IMR-90 (cell line): ENCODE measurements around the gene SLC16A2. TPM values are rescaled to one million over a fixed set of nuclear protein-coding genes. Genes with fewer than 3 reads are reported as not detected.

Experiments
- ATAC-seq: fragments of 200-7000 bp; cut with Tn5 transposase; 2 replicates; pipeline ENCODE4 v1.9.1; 2020; ENCODE audit warnings: low read depth, mild to moderate bottlenecking, moderate library complexity
- BruUV-seq: library from RNA; stranded (reverse); fragments of 400-500 nt; replicated peaks from 2 replicates; lab custom pipeline; 2021; lab: Mats Ljungman, UMichigan
- CTCF ChIA-PET: fragments of 300-600 bp; formaldehyde crosslinking; extraction: SDS; loops from one replicate; lab custom pipeline; 2021; ENCODE audit warnings: antibody characterized with exemption; lab: Yijun Ruan, JAX
- POLR2A ChIA-PET: fragments of 300-600 bp; sonication (Branson Sonifier 250); formaldehyde crosslinking; loops from one replicate; lab custom pipeline; 2022; ENCODE audit warnings: antibody characterized with exemption; ENCODE audit not compliant: unreplicated experiment; lab: Charles Lee
- DNase-seq: peaks from one replicate; pipeline ENCODE4 v3.0.0; 2013
- H2AFZ ChIP-seq: replicated peaks from 2 replicates; pipeline ENCODE3; 2013; ENCODE audit warnings: low read length, mild to moderate bottlenecking; ENCODE audit not compliant: poor library complexity
- H2AK5ac ChIP-seq: 2 replicates; pipeline ENCODE4 v1.6.1; 2013; ENCODE audit warnings: low read depth, low read length, inconsistent platforms
- H2AK9ac ChIP-seq: replicated peaks from 2 replicates; pipeline ENCODE3; 2013; ENCODE audit warnings: mild to moderate bottlenecking, low read depth, low read length, moderate library complexity; ENCODE audit not compliant: poor library complexity
- H2BK120ac ChIP-seq: 2 replicates; pipeline ENCODE4 v1.6.1; 2013; ENCODE audit warnings: low read depth, low read length, inconsistent platforms
- H2BK15ac ChIP-seq: 3 replicates; pipeline ENCODE4 v1.6.1; 2013; ENCODE audit warnings: low read depth, low read length, inconsistent platforms
- H2BK20ac ChIP-seq: 2 replicates; pipeline ENCODE4 v1.6.1; 2013; ENCODE audit warnings: low read depth, mild to moderate bottlenecking, inconsistent platforms, low read length, moderate library complexity
- H2BK5ac ChIP-seq: 2 replicates; pipeline ENCODE4 v1.6.1; 2013; ENCODE audit warnings: mild to moderate bottlenecking, low read depth, low read length, inconsistent platforms; ENCODE audit not compliant: poor library complexity, severe bottlenecking
- H3K14ac ChIP-seq: replicated peaks from 2 replicates; pipeline ENCODE4 v1.6.1; 2013; ENCODE audit warnings: low read depth, low read length, inconsistent platforms
- H3K18ac ChIP-seq: 2 replicates; pipeline ENCODE4 v1.6.1; 2013; ENCODE audit warnings: low read depth, low read length, control low read depth
- H3K23ac ChIP-seq: 2 replicates; pipeline ENCODE4 v1.6.1; 2013; ENCODE audit warnings: low read depth, low read length, inconsistent platforms
- H3K27ac ChIP-seq: 2 replicates; pipeline ENCODE4 v1.5.1; 2013; ENCODE audit warnings: mild to moderate bottlenecking, control low read depth, low read length; ENCODE audit not compliant: insufficient read depth
- H3K27me3 ChIP-seq: 2 replicates; pipeline ENCODE4 v1.6.1; 2013; ENCODE audit warnings: low read length; ENCODE audit not compliant: control insufficient read depth, insufficient read depth
- H3K36me3 ChIP-seq: 2 replicates; pipeline ENCODE4 v1.6.1; 2013; ENCODE audit warnings: low read length, mixed read lengths; ENCODE audit not compliant: control insufficient read depth, insufficient read depth
- H3K4ac ChIP-seq: 2 replicates; pipeline ENCODE4 v1.6.1; 2013; ENCODE audit warnings: low read depth, low read length, inconsistent platforms
- H3K4me1 ChIP-seq: 2 replicates; pipeline ENCODE4 v1.6.1; 2013; ENCODE audit warnings: low read length, mixed read lengths; ENCODE audit not compliant: control insufficient read depth, insufficient read depth
- H3K4me2 ChIP-seq: 2 replicates; pipeline ENCODE4 v1.6.1; 2013; ENCODE audit warnings: low read depth, mild to moderate bottlenecking, control low read depth, low read length, moderate library complexity
- H3K4me3 ChIP-seq: 2 replicates; pipeline ENCODE4 v1.5.1; 2013; ENCODE audit warnings: low read depth, mild to moderate bottlenecking, control low read depth, low read length, moderate library complexity; ENCODE audit not compliant: insufficient read depth
- H3K56ac ChIP-seq: 2 replicates; pipeline ENCODE4 v1.6.1; 2013; ENCODE audit warnings: low read length, inconsistent platforms; ENCODE audit not compliant: insufficient read depth; ENCODE audit errors: extremely low read depth
- H3K79me1 ChIP-seq, 2 experiments: 2 replicates each; pipeline ENCODE4 v1.6.1; 2013; ENCODE audit warnings: low read length in 2 of 2, inconsistent platforms in 1 of 2, low read depth in 1 of 2
- H3K9ac ChIP-seq: 2 replicates; pipeline ENCODE4 v1.6.1; 2013; ENCODE audit warnings: low read depth, low read length, control low read depth
- H3K9me1 ChIP-seq: 2 replicates; pipeline ENCODE4 v1.6.1; 2013; ENCODE audit warnings: low read length, inconsistent platforms; ENCODE audit not compliant: insufficient read depth
- H3K9me3 ChIP-seq: 2 replicates; pipeline ENCODE4 v1.6.1; 2013; ENCODE audit warnings: low read length; ENCODE audit not compliant: control insufficient read depth, insufficient read depth
- H4K20me1 ChIP-seq: 2 replicates; pipeline ENCODE4 v1.6.1; 2013; ENCODE audit warnings: low read length, inconsistent platforms; ENCODE audit not compliant: insufficient read depth
- H4K5ac ChIP-seq: 2 replicates; pipeline ENCODE4 v1.6.1; 2013; ENCODE audit warnings: mild to moderate bottlenecking, low read depth, low read length, control low read depth
- H4K8ac ChIP-seq, 2 experiments: 2 replicates each; pipeline ENCODE4 v1.6.1; 2013; ENCODE audit warnings: low read depth in 2 of 2, low read length in 2 of 2, control low read depth in 1 of 2, inconsistent platforms in 1 of 2
- H4K91ac ChIP-seq: 2 replicates; pipeline ENCODE4 v1.6.1; 2013; ENCODE audit warnings: low read depth, low read length, inconsistent platforms; ENCODE audit not compliant: insufficient read depth
- CEBPB ChIP-seq: IDR thresholded peaks from 2 replicates; pipeline ENCODE4 v1.6.1; 2012; ENCODE audit warnings: low read depth, low read length, improper control_type of control experiment
- CHD1 ChIP-seq: IDR thresholded peaks from 2 replicates; pipeline ENCODE4 v1.6.1; 2012; ENCODE audit warnings: low read depth, low read length, improper control_type of control experiment
- CTCF ChIP-seq: conservative IDR thresholded peaks from 2 replicates; pipeline ENCODE4 v1.5.1; 2012; ENCODE audit warnings: mild to moderate bottlenecking, low read depth, low read length, improper control_type of control experiment
- ELK1 ChIP-seq: fragments of 150-350 bp; IDR thresholded peaks from 2 replicates; pipeline ENCODE4 v1.6.1; 2016; ENCODE audit warnings: low read depth, mild to moderate bottlenecking, low read length, moderate library complexity, borderline replicate concordance
- FOS ChIP-seq: fragments of 150-350 bp; IDR thresholded peaks from 2 replicates; pipeline ENCODE4 v1.6.1; 2016; ENCODE audit warnings: low read depth, low read length
- MAFK ChIP-seq: IDR thresholded peaks from 2 replicates; pipeline ENCODE4 v1.6.1; 2012; ENCODE audit warnings: low read depth, low read length, improper control_type of control experiment
- MAZ ChIP-seq: IDR thresholded peaks from 2 replicates; pipeline ENCODE4 v1.6.1; 2012; ENCODE audit warnings: low read depth, mild to moderate bottlenecking, low read length, improper control_type of control experiment, moderate library complexity, borderline replicate concordance
- MXI1 ChIP-seq: IDR thresholded peaks from 2 replicates; pipeline ENCODE4 v1.6.1; 2012; ENCODE audit warnings: low read depth, mild to moderate bottlenecking, low read length, moderate library complexity, borderline replicate concordance
- NFE2L2 ChIP-seq: fragments of 150-350 bp; IDR thresholded peaks from 2 replicates; pipeline ENCODE4 v1.6.1; 2016; ENCODE audit warnings: low read depth, mild to moderate bottlenecking, low read length
- POLR2A ChIP-seq: IDR thresholded peaks from 2 replicates; pipeline ENCODE4 v1.6.1; 2012; ENCODE audit warnings: mild to moderate bottlenecking, low read depth, low read length
- RAD21 ChIP-seq: IDR thresholded peaks from 2 replicates; pipeline ENCODE4 v1.6.1; 2012; ENCODE audit warnings: low read length, improper control_type of control experiment
- RCOR1 ChIP-seq: IDR thresholded peaks from 2 replicates; pipeline ENCODE4 v1.6.1; 2012; ENCODE audit warnings: mild to moderate bottlenecking, low read length, improper control_type of control experiment; ENCODE audit not compliant: insufficient replicate concordance
- RFX5 ChIP-seq: IDR thresholded peaks from 2 replicates; pipeline ENCODE4 v1.8.0; 2012; ENCODE audit warnings: low read depth, mild to moderate bottlenecking, low read length, moderate library complexity
- SMC3 ChIP-seq: fragments of 150-350 bp; IDR thresholded peaks from 2 replicates; pipeline ENCODE4 v1.6.1; 2016; ENCODE audit warnings: low read depth, mild to moderate bottlenecking, antibody characterized with exemption, low read length, moderate library complexity
- WGBS, 2 experiments: methylation state at CpG; one replicate each; pipeline versions ENCODE4 v1.1.5 to v1.1.7; 2013; ENCODE audit warnings: missing lambda C conversion rate in 2 of 2; ENCODE audit not compliant: insufficient read length in 1 of 2; ENCODE audit errors: extremely low coverage in 2 of 2; 5-methylcytosine and 5-hydroxymethylcytosine counted together
- dilution Hi-C: fragments of 300-500 bp; cut with HindIII; formaldehyde crosslinking; loops from one replicate; pipeline ENCODE4 v1.14.3; 2018; ENCODE audit warnings: low sequenced_read_pairs; ENCODE audit not compliant: unreplicated experiment
- in situ Hi-C: fragments of 300-500 bp; cut with MboI; formaldehyde crosslinking; loops from 3 replicates; pipeline ENCODE4 v1.14.3; 2019; ENCODE audit warnings: low sequenced_read_pairs, inconsistent platforms, mixed read lengths
- intact Hi-C: fragments of 100-400 bp; cut with micrococcal nuclease; formaldehyde crosslinking; loops from 2 replicates; pipeline ENCODE4 v1.10.0; 2022
- polyA plus RNA-seq, 3 experiments: library from polyadenylated mRNA; depleted of rRNA; stranded (reverse); fragments of >200 nt; gene quantifications; 2 replicates each; pipeline ENCODE4 v1.2.3, GENCODE V29; 2012; ENCODE audit warnings: low replicate concordance in 1 of 3
- total RNA-seq: library from RNA; depleted of rRNA; stranded (reverse); fragments of >200 nt; gene quantifications from 2 replicates; pipeline ENCODE4 v1.2.3, GENCODE V29; 2012

Gene SLC16A2
- total and polyA plus RNA-seq, 2 of the 4 experiments (the other 2 are of a cell fraction), result 6.1 to 23.8 TPM

GRCh38 chrX:74426071-74426470, 4.8 kb downstream of the SLC16A2 start:
- intact Hi-C loops (no loop called here), dilution Hi-C loops (no loop called here), in situ Hi-C loops (no loop called here)
- WGBS, 2 experiments, result no CpG with 5 or more reads among the region's 2 CpGs
- no peak for DNase-seq
- no peak overlapping the region for H3K14ac ChIP-seq
- H3K4ac ChIP-seq, result no peak overlapping the region
- TF ChIP-seq MAFK (no peak), RAD21 (no peak), CEBPB (no peak), ELK1 (no peak), NFE2L2 (no peak), CTCF (no peak), MXI1 (no peak), RFX5 (no peak), SMC3 (no peak), RCOR1 (no peak), POLR2A (no peak), FOS (no peak), MAZ (no peak), CHD1 (no peak)
- no peaks in the 10 kb centered on the region for H3K27me3 ChIP-seq
- H3K9ac ChIP-seq, result no peak overlapping the region
- H3K4me2 ChIP-seq, result no peak overlapping the region
- H2BK15ac ChIP-seq, result no peak overlapping the region
- no peak overlapping the region for H2BK120ac ChIP-seq
- H2AK9ac ChIP-seq, result no peak overlapping the region
- H3K4me3 ChIP-seq, result no peak overlapping the region
- H3K4me1 ChIP-seq, result peaks cover 4% of the 10 kb centered on the region
- H3K79me1 ChIP-seq, result peaks cover 0 to 13% of the 10 kb centered on the region in 2 experiments; a peak in 2 of 4 replicates
- no peak overlapping the region for H4K91ac ChIP-seq
- H3K56ac ChIP-seq, result no peak overlapping the region
- H2BK5ac ChIP-seq, result no peak overlapping the region
- ChIA-PET CTCF (no interaction called here), POLR2A (no interaction called here)
- H4K5ac ChIP-seq, result no peak overlapping the region
- no peak overlapping the region for H3K23ac ChIP-seq
- no peak overlapping the region for H3K18ac ChIP-seq
- peaks cover 8% of the 10 kb centered on the region; the same call in 1 of the 2 replicates for H3K9me1 ChIP-seq
- H4K20me1 ChIP-seq, result peaks cover 13% of the 10 kb centered on the region
- H3K27ac ChIP-seq, result no peak overlapping the region
- H4K8ac ChIP-seq, result no peak overlapping the region
- H2AFZ ChIP-seq, result no peak overlapping the region
- no peaks in the 10 kb centered on the region for H3K36me3 ChIP-seq
- H3K9me3 ChIP-seq, result no peaks in the 10 kb centered on the region; the same call in 1 of the 2 replicates
- ATAC-seq, result no peak
- no TSS peak for BruUV-seq
- H2AK5ac ChIP-seq, result no peak overlapping the region
- H2BK20ac ChIP-seq, result no peak overlapping the region
